ENCODE results near the gene ATAD3C. TPM values are rescaled to one million over a fixed set of nuclear protein-coding genes. Genes with fewer than 3 reads are reported as not detected.

The ATAD3C gene
- polyA plus RNA-seq, 5 donors: 2.1 to 4.0 (median 3.3) TPM

GRCh38 chr1:1430992-1431844 lies 18.3 kb upstream of the ATAD3C start:
- no peak for DNase-seq

- DNase-seq: no peak
These were observed 17.6 kb upstream of the ATAD3C start for GRCh38 chr1:1431845-1432273.

GRCh38 chr1:1432274-1432950 lies 17.1 kb upstream of the ATAD3C start:
- DNase-seq: no peak

GRCh38 chr1:1432951-1433803 lies 16.3 kb upstream of the ATAD3C start:
- DNase-seq: peak in 1 of 2 donors; percentile 59

GRCh38 chr1:1433804-1434130 lies 15.7 kb upstream of the ATAD3C start:
- DNase-seq: no peak

- DNase-seq: peak; percentile 79 to 87
These were observed 15.2 kb upstream of the ATAD3C start for GRCh38 chr1:1434131-1434823.

GRCh38 chr1:1434824-1435105 lies 14.7 kb upstream of the ATAD3C start:
- no peak for DNase-seq

- DNase-seq: peak; percentile 77
These were observed 14.2 kb upstream of the ATAD3C start, which contains the start of gene VWA1 for GRCh38 chr1:1435106-1435903. TSS of gene VWA1 (plus strand) at chr1:1435690. CDS start at chr1:1435749, 59 bp downstream.

- no peak for DNase-seq
These were observed 13.4 kb upstream of the ATAD3C start for GRCh38 chr1:1435911-1436629.

- DNase-seq: no peak
These were observed 12.9 kb upstream of the ATAD3C start for GRCh38 chr1:1436630-1437032.

GRCh38 chr1:1437033-1437903 lies 12.2 kb upstream of the ATAD3C start:
- no peak for DNase-seq

- no peak for DNase-seq
These were observed 11.5 kb upstream of the ATAD3C start for GRCh38 chr1:1437904-1438376.

- no peak for DNase-seq
These were observed 10.7 kb upstream of the ATAD3C start for GRCh38 chr1:1438531-1439381.

GRCh38 chr1:1439546-1440261 lies 9.8 kb upstream of the ATAD3C start:
- no peak for DNase-seq

GRCh38 chr1:1440262-1441001 lies 9.1 kb upstream of the ATAD3C start:
- DNase-seq: no peak

- DNase-seq: no peak
These were observed 8.2 kb upstream of the ATAD3C start for GRCh38 chr1:1441002-1441888.
